IMR-90 (cell line): ENCODE data around the gene LRRC7. TPM values are rescaled to one million over a fixed set of nuclear protein-coding genes. Genes with fewer than 3 reads are reported as not detected.
A peak's percentile ranks its signal among the peaks of the same experiment; 100 is the strongest.

Source experiments
- ATAC-seq: fragments of 200-7000 bp; cut with Tn5 transposase; 2 replicates; pipeline ENCODE4 v1.9.1; 2020; ENCODE audit warnings: low read depth, mild to moderate bottlenecking, moderate library complexity
- BruUV-seq: library from RNA; stranded (reverse); fragments of 400-500 nt; replicated peaks from 2 replicates; lab custom pipeline; 2021; lab: Mats Ljungman, UMichigan
- CTCF ChIA-PET: fragments of 300-600 bp; formaldehyde crosslinking; extraction: SDS; loops from one replicate; lab custom pipeline; 2021; ENCODE audit warnings: antibody characterized with exemption; lab: Yijun Ruan, JAX
- POLR2A ChIA-PET: fragments of 300-600 bp; sonication (Branson Sonifier 250); formaldehyde crosslinking; loops from one replicate; lab custom pipeline; 2022; ENCODE audit warnings: antibody characterized with exemption; ENCODE audit not compliant: unreplicated experiment; lab: Charles Lee
- DNase-seq: peaks from one replicate; pipeline ENCODE4 v3.0.0; 2013
- H2AFZ ChIP-seq: replicated peaks from 2 replicates; pipeline ENCODE3; 2013; ENCODE audit warnings: low read length, mild to moderate bottlenecking; ENCODE audit not compliant: poor library complexity
- H2AK5ac ChIP-seq: 2 replicates; pipeline ENCODE4 v1.6.1; 2013; ENCODE audit warnings: low read depth, low read length, inconsistent platforms
- H2AK9ac ChIP-seq: replicated peaks from 2 replicates; pipeline ENCODE3; 2013; ENCODE audit warnings: mild to moderate bottlenecking, low read depth, low read length, moderate library complexity; ENCODE audit not compliant: poor library complexity
- H2BK120ac ChIP-seq: 2 replicates; pipeline ENCODE4 v1.6.1; 2013; ENCODE audit warnings: low read depth, low read length, inconsistent platforms
- H2BK15ac ChIP-seq: 3 replicates; pipeline ENCODE4 v1.6.1; 2013; ENCODE audit warnings: low read depth, low read length, inconsistent platforms
- H2BK20ac ChIP-seq: 2 replicates; pipeline ENCODE4 v1.6.1; 2013; ENCODE audit warnings: low read depth, mild to moderate bottlenecking, inconsistent platforms, low read length, moderate library complexity
- H2BK5ac ChIP-seq: 2 replicates; pipeline ENCODE4 v1.6.1; 2013; ENCODE audit warnings: mild to moderate bottlenecking, low read depth, low read length, inconsistent platforms; ENCODE audit not compliant: poor library complexity, severe bottlenecking
- H3K14ac ChIP-seq: replicated peaks from 2 replicates; pipeline ENCODE4 v1.6.1; 2013; ENCODE audit warnings: low read depth, low read length, inconsistent platforms
- H3K18ac ChIP-seq: 2 replicates; pipeline ENCODE4 v1.6.1; 2013; ENCODE audit warnings: low read depth, low read length, control low read depth
- H3K23ac ChIP-seq: 2 replicates; pipeline ENCODE4 v1.6.1; 2013; ENCODE audit warnings: low read depth, low read length, inconsistent platforms
- H3K27ac ChIP-seq: 2 replicates; pipeline ENCODE4 v1.5.1; 2013; ENCODE audit warnings: mild to moderate bottlenecking, control low read depth, low read length; ENCODE audit not compliant: insufficient read depth
- H3K27me3 ChIP-seq: 2 replicates; pipeline ENCODE4 v1.6.1; 2013; ENCODE audit warnings: low read length; ENCODE audit not compliant: control insufficient read depth, insufficient read depth
- H3K36me3 ChIP-seq: 2 replicates; pipeline ENCODE4 v1.6.1; 2013; ENCODE audit warnings: low read length, mixed read lengths; ENCODE audit not compliant: control insufficient read depth, insufficient read depth
- H3K4ac ChIP-seq: 2 replicates; pipeline ENCODE4 v1.6.1; 2013; ENCODE audit warnings: low read depth, low read length, inconsistent platforms
- H3K4me1 ChIP-seq: 2 replicates; pipeline ENCODE4 v1.6.1; 2013; ENCODE audit warnings: low read length, mixed read lengths; ENCODE audit not compliant: control insufficient read depth, insufficient read depth
- H3K4me2 ChIP-seq: 2 replicates; pipeline ENCODE4 v1.6.1; 2013; ENCODE audit warnings: low read depth, mild to moderate bottlenecking, control low read depth, low read length, moderate library complexity
- H3K4me3 ChIP-seq: 2 replicates; pipeline ENCODE4 v1.5.1; 2013; ENCODE audit warnings: low read depth, mild to moderate bottlenecking, control low read depth, low read length, moderate library complexity; ENCODE audit not compliant: insufficient read depth
- H3K56ac ChIP-seq: 2 replicates; pipeline ENCODE4 v1.6.1; 2013; ENCODE audit warnings: low read length, inconsistent platforms; ENCODE audit not compliant: insufficient read depth; ENCODE audit errors: extremely low read depth
- H3K79me1 ChIP-seq, 2 experiments: 2 replicates each; pipeline ENCODE4 v1.6.1; 2013; ENCODE audit warnings: low read length in 2 of 2, inconsistent platforms in 1 of 2, low read depth in 1 of 2
- H3K9ac ChIP-seq: 2 replicates; pipeline ENCODE4 v1.6.1; 2013; ENCODE audit warnings: low read depth, low read length, control low read depth
- H3K9me1 ChIP-seq: 2 replicates; pipeline ENCODE4 v1.6.1; 2013; ENCODE audit warnings: low read length, inconsistent platforms; ENCODE audit not compliant: insufficient read depth
- H3K9me3 ChIP-seq: 2 replicates; pipeline ENCODE4 v1.6.1; 2013; ENCODE audit warnings: low read length; ENCODE audit not compliant: control insufficient read depth, insufficient read depth
- H4K20me1 ChIP-seq: 2 replicates; pipeline ENCODE4 v1.6.1; 2013; ENCODE audit warnings: low read length, inconsistent platforms; ENCODE audit not compliant: insufficient read depth
- H4K5ac ChIP-seq: 2 replicates; pipeline ENCODE4 v1.6.1; 2013; ENCODE audit warnings: mild to moderate bottlenecking, low read depth, low read length, control low read depth
- H4K8ac ChIP-seq, 2 experiments: 2 replicates each; pipeline ENCODE4 v1.6.1; 2013; ENCODE audit warnings: low read depth in 2 of 2, low read length in 2 of 2, control low read depth in 1 of 2, inconsistent platforms in 1 of 2
- H4K91ac ChIP-seq: 2 replicates; pipeline ENCODE4 v1.6.1; 2013; ENCODE audit warnings: low read depth, low read length, inconsistent platforms; ENCODE audit not compliant: insufficient read depth
- CEBPB ChIP-seq: IDR thresholded peaks from 2 replicates; pipeline ENCODE4 v1.6.1; 2012; ENCODE audit warnings: low read depth, low read length, improper control_type of control experiment
- CHD1 ChIP-seq: IDR thresholded peaks from 2 replicates; pipeline ENCODE4 v1.6.1; 2012; ENCODE audit warnings: low read depth, low read length, improper control_type of control experiment
- MXI1 ChIP-seq: IDR thresholded peaks from 2 replicates; pipeline ENCODE4 v1.6.1; 2012; ENCODE audit warnings: low read depth, mild to moderate bottlenecking, low read length, moderate library complexity, borderline replicate concordance
- NFE2L2 ChIP-seq: fragments of 150-350 bp; IDR thresholded peaks from 2 replicates; pipeline ENCODE4 v1.6.1; 2016; ENCODE audit warnings: low read depth, mild to moderate bottlenecking, low read length
- RFX5 ChIP-seq: IDR thresholded peaks from 2 replicates; pipeline ENCODE4 v1.8.0; 2012; ENCODE audit warnings: low read depth, mild to moderate bottlenecking, low read length, moderate library complexity
- WGBS, 2 experiments: methylation state at CpG; one replicate each; pipeline versions ENCODE4 v1.1.5 to v1.1.7; 2013; ENCODE audit warnings: missing lambda C conversion rate in 2 of 2; ENCODE audit not compliant: insufficient read length in 1 of 2; ENCODE audit errors: extremely low coverage in 2 of 2; 5-methylcytosine and 5-hydroxymethylcytosine counted together
- dilution Hi-C: fragments of 300-500 bp; cut with HindIII; formaldehyde crosslinking; loops from one replicate; pipeline ENCODE4 v1.14.3; 2018; ENCODE audit warnings: low sequenced_read_pairs; ENCODE audit not compliant: unreplicated experiment
- in situ Hi-C: fragments of 300-500 bp; cut with MboI; formaldehyde crosslinking; loops from 3 replicates; pipeline ENCODE4 v1.14.3; 2019; ENCODE audit warnings: low sequenced_read_pairs, inconsistent platforms, mixed read lengths
- intact Hi-C: fragments of 100-400 bp; cut with micrococcal nuclease; formaldehyde crosslinking; loops from 2 replicates; pipeline ENCODE4 v1.10.0; 2022
- polyA plus RNA-seq, 3 experiments: library from polyadenylated mRNA; depleted of rRNA; stranded (reverse); fragments of >200 nt; gene quantifications; 2 replicates each; pipeline ENCODE4 v1.2.3, GENCODE V29; 2012; ENCODE audit warnings: low replicate concordance in 1 of 3
- total RNA-seq: library from RNA; depleted of rRNA; stranded (reverse); fragments of >200 nt; gene quantifications from 2 replicates; pipeline ENCODE4 v1.2.3, GENCODE V29; 2012
- TF ChIP-seq, protein P1 (sequence below): fragments of 150-350 bp; IDR thresholded peaks from 2 replicates; pipeline ENCODE4 v1.6.1; 2017; ENCODE audit warnings: mild to moderate bottlenecking, antibody characterized with exemption, low read length, low read depth
- TF ChIP-seq, protein P2 (sequence below): fragments of 150-350 bp; IDR thresholded peaks from 2 replicates; pipeline ENCODE4 v1.6.1; 2016; ENCODE audit warnings: low read depth, mild to moderate bottlenecking, low read length, moderate library complexity, borderline replicate concordance

LRRC7 gene
- total and polyA plus RNA-seq, 2 of the 4 experiments (the other 2 are of a cell fraction) = under 0.01 to 0.02 TPM

DNA sequence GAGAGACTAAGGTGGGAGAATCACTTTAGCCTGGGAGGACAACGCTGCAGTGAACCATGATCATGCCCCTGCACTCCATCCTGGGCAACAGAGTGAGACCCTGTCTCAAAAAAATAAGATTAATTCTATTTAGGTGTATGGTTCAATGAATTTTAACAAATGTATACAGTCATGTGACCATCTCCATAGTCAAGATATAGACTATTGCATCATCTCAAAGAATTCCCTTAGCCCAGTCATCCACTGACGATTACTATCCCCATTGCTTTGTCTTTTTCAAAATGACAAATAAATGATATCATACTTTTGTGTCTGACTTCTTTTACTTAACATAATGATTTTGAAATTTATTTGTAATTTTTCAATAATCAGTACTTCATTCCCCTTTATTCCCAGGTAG, 260.0 kb downstream of the LRRC7 start:
- ChIA-PET POLR2A (no interaction called here), CTCF (no interaction called here)
- H3K27ac ChIP-seq = no peak overlapping the region
- H3K9me1 ChIP-seq = no peaks in the 10 kb centered on the region
- H3K56ac ChIP-seq = no peak overlapping the region
- DNase-seq = no peak
- dilution Hi-C loops (no loop called here), intact Hi-C loops (no loop called here), in situ Hi-C loops (no loop called here)
- no peak overlapping the region for H3K23ac ChIP-seq
- H2AFZ ChIP-seq = no peak overlapping the region
- no peak overlapping the region for H3K4me3 ChIP-seq
- no peak overlapping the region for H2BK15ac ChIP-seq
- H2BK20ac ChIP-seq = no peak overlapping the region
- WGBS, 2 experiments = no CpG with 5 or more reads among the region's 2 CpGs
- H4K8ac ChIP-seq = no peak overlapping the region
- no peaks in the 10 kb centered on the region for H4K20me1 ChIP-seq
- no peak overlapping the region for H3K9ac ChIP-seq
- no peak overlapping the region for H3K4me2 ChIP-seq
- H2BK120ac ChIP-seq = no peak overlapping the region
- no peak overlapping the region for H3K14ac ChIP-seq
- H4K5ac ChIP-seq = no peak overlapping the region
- no peaks in the 10 kb centered on the region for H3K4me1 ChIP-seq
- BruUV-seq = no TSS peak
- no peaks in the 10 kb centered on the region for H3K27me3 ChIP-seq
- no peak overlapping the region for H3K4ac ChIP-seq
- H2AK5ac ChIP-seq = no peak overlapping the region
- TF ChIP-seq CEBPB (peak; percentile 57; the same call in 1 of the 2 replicates), MXI1 (no peak), CHD1 (no peak), RFX5 (no peak), NFE2L2 (no peak)
- TF ChIP-seq, protein P1, sequence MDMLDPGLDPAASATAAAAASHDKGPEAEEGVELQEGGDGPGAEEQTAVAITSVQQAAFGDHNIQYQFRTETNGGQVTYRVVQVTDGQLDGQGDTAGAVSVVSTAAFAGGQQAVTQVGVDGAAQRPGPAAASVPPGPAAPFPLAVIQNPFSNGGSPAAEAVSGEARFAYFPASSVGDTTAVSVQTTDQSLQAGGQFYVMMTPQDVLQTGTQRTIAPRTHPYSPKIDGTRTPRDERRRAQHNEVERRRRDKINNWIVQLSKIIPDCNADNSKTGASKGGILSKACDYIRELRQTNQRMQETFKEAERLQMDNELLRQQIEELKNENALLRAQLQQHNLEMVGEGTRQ = no peak
- TF ChIP-seq, protein P2, sequence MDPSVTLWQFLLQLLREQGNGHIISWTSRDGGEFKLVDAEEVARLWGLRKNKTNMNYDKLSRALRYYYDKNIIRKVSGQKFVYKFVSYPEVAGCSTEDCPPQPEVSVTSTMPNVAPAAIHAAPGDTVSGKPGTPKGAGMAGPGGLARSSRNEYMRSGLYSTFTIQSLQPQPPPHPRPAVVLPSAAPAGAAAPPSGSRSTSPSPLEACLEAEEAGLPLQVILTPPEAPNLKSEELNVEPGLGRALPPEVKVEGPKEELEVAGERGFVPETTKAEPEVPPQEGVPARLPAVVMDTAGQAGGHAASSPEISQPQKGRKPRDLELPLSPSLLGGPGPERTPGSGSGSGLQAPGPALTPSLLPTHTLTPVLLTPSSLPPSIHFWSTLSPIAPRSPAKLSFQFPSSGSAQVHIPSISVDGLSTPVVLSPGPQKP = no peak
- no peak overlapping the region for H2AK9ac ChIP-seq
- H2BK5ac ChIP-seq = no peak overlapping the region
- no peak overlapping the region for H4K91ac ChIP-seq
- no peaks in the 10 kb centered on the region for H3K79me1 ChIP-seq
- ATAC-seq = no peak
- H3K36me3 ChIP-seq = no peaks in the 10 kb centered on the region
- H3K18ac ChIP-seq = no peak overlapping the region
- H3K9me3 ChIP-seq = no peaks in the 10 kb centered on the region
